Fibroblast of lung (primary cell): ENCODE results near the gene CCDC121. TPM values are rescaled to one million over a fixed set of nuclear protein-coding genes. Genes with fewer than 3 reads are reported as not detected.

Experiments
- DNase-seq, 2 donors: peaks; one replicate each; pipeline versions ENCODE4 v3.0.0 to v3.0.0-alpha.2; 2010; ENCODE audit warnings: low read depth in 2 of 2
- H2AFZ ChIP-seq: 2 replicates; pipeline ENCODE4 v1.5.1; 2012; ENCODE audit warnings: low read length, control low read depth, inconsistent platforms
- H3K27ac ChIP-seq: 2 replicates; pipeline ENCODE4 v1.5.1; 2011; ENCODE audit warnings: low read length, control low read depth; ENCODE audit not compliant: insufficient read depth
- H3K27me3 ChIP-seq: 2 replicates; pipeline ENCODE4 v1.5.1; 2011; ENCODE audit warnings: mild to moderate bottlenecking, low read length; ENCODE audit not compliant: control insufficient read depth, insufficient read depth
- H3K36me3 ChIP-seq: 2 replicates; pipeline ENCODE4 v1.5.1; 2011; ENCODE audit warnings: low read length; ENCODE audit not compliant: control insufficient read depth, insufficient read depth
- H3K4me1 ChIP-seq: 2 replicates; pipeline ENCODE4 v1.5.1; 2011; ENCODE audit warnings: low read length; ENCODE audit not compliant: control insufficient read depth, insufficient read depth; ENCODE audit errors: extremely low read depth
- H3K4me2 ChIP-seq: 2 replicates; pipeline ENCODE4 v1.5.1; 2011; ENCODE audit warnings: low read length, control low read depth; ENCODE audit not compliant: insufficient read depth; ENCODE audit errors: extremely low read depth
- H3K4me3 ChIP-seq, 4 experiments: fragments of 200-600 bp in 1 of 4; sonication (generic) in 1 of 4; replicated peaks in 1 of 4; 2 replicates each; pipeline ENCODE4 v1.5.1; 2011 to 2016; ENCODE audit warnings: low read length in 4 of 4, low read depth in 3 of 4, mild to moderate bottlenecking in 3 of 4, control low read depth in 2 of 4, inconsistent platforms in 1 of 4, mixed read lengths in 1 of 4; ENCODE audit not compliant: insufficient read depth in 1 of 4; ENCODE audit errors: control extremely low read depth in 1 of 4
- H3K79me2 ChIP-seq: 2 replicates; pipeline ENCODE4 v1.5.1; 2012; ENCODE audit warnings: mild to moderate bottlenecking, low read length, inconsistent platforms; ENCODE audit not compliant: control insufficient read depth, insufficient read depth
- H3K9ac ChIP-seq: 2 replicates; pipeline ENCODE4 v1.5.1; 2011; ENCODE audit warnings: mild to moderate bottlenecking, low read length, control low read depth; ENCODE audit not compliant: insufficient read depth
- H3K9me3 ChIP-seq: 2 replicates; pipeline ENCODE4 v1.5.1; 2012; ENCODE audit warnings: low read depth, low read length; ENCODE audit not compliant: control insufficient read depth, insufficient read depth
- H4K20me1 ChIP-seq: 2 replicates; pipeline ENCODE4 v1.5.1; 2011; ENCODE audit warnings: low read length; ENCODE audit not compliant: control insufficient read depth, insufficient read depth; ENCODE audit errors: extremely low read depth
- CTCF ChIP-seq, 2 donors: IDR thresholded peaks in 1 of 2; conservative IDR thresholded peaks in 1 of 2; 1 replicate in 1 of 2; 2 replicates in 1 of 2; pipeline ENCODE4 v1.5.1; 2011 to 2012; ENCODE audit warnings: low read length in 2 of 2, control low read depth in 1 of 2, inconsistent platforms in 1 of 2, low read depth in 1 of 2, mild to moderate bottlenecking in 1 of 2
- EZH2 ChIP-seq: IDR thresholded peaks from 2 replicates; pipeline ENCODE4 v1.5.1; 2012; ENCODE audit warnings: low read length, control low read depth, mild to moderate bottlenecking; ENCODE audit errors: missing control alignments
- polyA plus RNA-seq, 2 donors: library from polyadenylated mRNA; depleted of rRNA in 1 of 2; stranded (reverse) in 1 of 2; unstranded in 1 of 2; fragments of >200 nt; gene quantifications; 2 replicates each; pipeline ENCODE4 v1.2.1, GENCODE V29; 2011 to 2012; ENCODE audit warnings: missing spikeins in 1 of 2
- total RNA-seq: library from RNA; depleted of rRNA; stranded (reverse); fragments of >200 nt; gene quantifications from 2 replicates; pipeline ENCODE4 v1.2.1, GENCODE V29; 2014

CCDC121 gene
- total and polyA plus RNA-seq, 2 donors (not counting 1 experiment from before 2014, with no cell fraction given) = 1.4 to 2.0 TPM

GRCh38 chr2:27624943-27625342 lies 3.9 kb downstream of the CCDC121 start:
- no peak for DNase-seq
- H3K9me3 ChIP-seq = no peaks in the 10 kb centered on the region
- H3K27me3 ChIP-seq = no peaks in the 10 kb centered on the region
- TF ChIP-seq CTCF (conservative IDR thresholded peaks at IDR 0.05 in 1 of 2, IDR thresholded peaks at IDR 0.05 in 1 of 2; ENCODE audit: low read depth in 1 of 2, low read length in 2 of 2) (no peak), EZH2 (no peak)
- no peak overlapping the region for H2AFZ ChIP-seq
- H3K27ac ChIP-seq = no peak overlapping the region
- no peaks in the 10 kb centered on the region for H3K4me1 ChIP-seq
- no peak overlapping the region for H3K4me2 ChIP-seq
- H3K79me2 ChIP-seq = peaks cover 8% of the 10 kb centered on the region
- no peaks in the 10 kb centered on the region for H4K20me1 ChIP-seq
- no peak overlapping the region for H3K9ac ChIP-seq
- H3K36me3 ChIP-seq = no peaks in the 10 kb centered on the region
- no peak overlapping the region for H3K4me3 ChIP-seq

- TF ChIP-seq CTCF (conservative IDR thresholded peaks at IDR 0.05 in 1 of 2, IDR thresholded peaks at IDR 0.05 in 1 of 2; ENCODE audit: low read depth in 1 of 2, low read length in 2 of 2) = no peak
- no peak for TF ChIP-seq EZH2
- H3K27ac ChIP-seq = no peak overlapping the region
- no peak overlapping the region for H2AFZ ChIP-seq
- H3K27me3 ChIP-seq = no peaks in the 10 kb centered on the region
- H3K9me3 ChIP-seq = no peaks in the 10 kb centered on the region
- H3K36me3 ChIP-seq = no peaks in the 10 kb centered on the region
- no peaks in the 10 kb centered on the region for H3K4me1 ChIP-seq
- no peak overlapping the region for H3K4me3 ChIP-seq
- H3K79me2 ChIP-seq = no peaks in the 10 kb centered on the region
- no peak overlapping the region for H3K9ac ChIP-seq
- no peak overlapping the region for H3K4me2 ChIP-seq
- DNase-seq = peak; percentile 72 to 98
- no peaks in the 10 kb centered on the region for H4K20me1 ChIP-seq
Observed at GRCh38 chr2:27622921-27623384, 5.9 kb downstream of the CCDC121 start.

GRCh38 chr2:27621524-27621923 lies 7.3 kb downstream of the CCDC121 start:
- Histone ChIP-seq H3K27ac (no peak overlapping the region), H3K9ac (no peak overlapping the region), H3K4me3 (no peak overlapping the region), H3K4me2 (no peak overlapping the region), H2AFZ (no peak overlapping the region), H3K4me1 (no peaks in the 10 kb centered on the region), H4K20me1 (no peaks in the 10 kb centered on the region), H3K79me2 (no peaks in the 10 kb centered on the region), H3K27me3 (no peaks in the 10 kb centered on the region), H3K9me3 (no peaks in the 10 kb centered on the region), H3K36me3 (peaks cover 4% of the 10 kb centered on the region)
- TF ChIP-seq CTCF (conservative IDR thresholded peaks at IDR 0.05 in 1 of 2, IDR thresholded peaks at IDR 0.05 in 1 of 2; ENCODE audit: low read depth in 1 of 2, low read length in 2 of 2) (peak in 1 of 2 donors; percentile 20), EZH2 (no peak)
- no peak for DNase-seq
